ENCODE results near the gene STAC3.

The STAC3 gene

GRCh38 chr12:57230381-57231155, 20.4 kb downstream of the STAC3 start:
- peak overlapping the region; percentile 99 for H3K4me2 ChIP-seq
- no peak for TF ChIP-seq Cebpa-rat (IDR thresholded peaks at IDR 0.05)
- H3K4me3 ChIP-seq = peak overlapping the region; percentile 83
- peaks cover 46% of the 10 kb centered on the region for H3K36me3 ChIP-seq
- peaks cover 92% of the 10 kb centered on the region for H3K4me1 ChIP-seq
- no peaks in the 10 kb centered on the region for H3K9me3 ChIP-seq
- H3K27me3 ChIP-seq = peaks cover 55% of the 10 kb centered on the region
- H3K27ac ChIP-seq = peak overlapping the region; percentile 87
- H3K9ac ChIP-seq = peak overlapping the region; percentile 89
- H4K20me1 ChIP-seq = peaks cover 54% of the 10 kb centered on the region

DNA sequence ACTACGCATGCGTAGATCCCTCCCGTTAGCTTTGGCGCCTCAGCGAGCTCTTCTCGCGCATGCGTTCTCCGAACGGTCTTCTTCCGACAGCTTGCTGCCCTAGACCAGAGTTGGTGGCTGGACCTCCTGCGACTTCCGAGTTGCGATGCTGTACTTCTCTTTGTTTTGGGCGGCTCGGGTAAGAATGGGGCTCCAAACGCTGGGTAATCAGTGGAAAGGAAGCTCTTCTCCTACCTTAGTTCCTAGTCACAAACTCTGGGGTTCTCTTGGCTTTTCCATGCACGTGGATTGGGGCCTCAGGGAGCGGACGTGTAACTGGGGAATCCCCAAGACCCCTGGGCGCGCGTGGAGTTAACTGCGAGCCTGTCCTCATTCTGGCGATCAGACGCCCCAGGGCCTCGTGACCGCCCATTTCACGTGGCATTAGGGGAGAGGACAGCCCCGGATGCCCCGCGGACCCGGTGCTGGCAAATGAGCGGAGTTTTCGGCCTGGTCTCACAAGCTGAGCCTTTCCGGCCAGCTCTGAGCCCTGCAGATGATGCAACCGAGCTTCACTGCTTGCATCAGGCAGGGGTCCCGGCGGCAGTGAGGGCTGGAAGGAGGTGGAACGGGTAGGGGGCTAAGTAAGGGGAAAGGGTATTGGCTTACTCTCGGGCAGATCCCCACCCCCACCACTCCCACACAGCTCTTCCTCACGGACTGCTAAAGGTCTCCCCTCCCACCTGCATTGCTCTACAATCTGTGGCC, 21.2 kb downstream of the STAC3 start, which contains the start of gene SHMT2:
Gene SHMT2, plus strand, starts transcription at position 78 of the 747 bp plus-strand sequence. Its CDS starts 68 bp downstream, at position 146.
- Histone ChIP-seq H3K36me3 (peaks cover 39% of the 10 kb centered on the region), H3K27me3 (peaks cover 55% of the 10 kb centered on the region), H3K9me3 (no peaks in the 10 kb centered on the region), H3K4me3 (peak within 1 kb of the TSS; percentile 83), H3K27ac (peak within 1 kb of the TSS; percentile 87), H4K20me1 (peaks cover 47% of the 10 kb centered on the region), H3K4me2 (peak within 1 kb of the TSS; percentile 99), H3K9ac (peak within 1 kb of the TSS; percentile 89), H3K4me1 (peaks cover 92% of the 10 kb centered on the region)
- peak; percentile 33; the same call in 1 of the 2 replicates for TF ChIP-seq Cebpa-rat (IDR thresholded peaks at IDR 0.05)

- no peak for TF ChIP-seq Cebpa-rat (IDR thresholded peaks at IDR 0.05)
- Histone ChIP-seq H3K9ac (peak overlapping the region; percentile 89), H3K4me3 (peak overlapping the region; percentile 83), H3K27ac (peak overlapping the region; percentile 87; the same call in 1 of the 2 replicates), H3K27me3 (peaks cover 55% of the 10 kb centered on the region), H3K36me3 (peaks cover 33% of the 10 kb centered on the region), H3K9me3 (no peaks in the 10 kb centered on the region), H3K4me2 (peak overlapping the region; percentile 99), H4K20me1 (peaks cover 46% of the 10 kb centered on the region), H3K4me1 (peaks cover 92% of the 10 kb centered on the region)
These were observed 21.8 kb downstream of the STAC3 start for GRCh38 chr12:57229046-57229633.

- H4K20me1 ChIP-seq = peaks cover 46% of the 10 kb centered on the region
- peaks cover 55% of the 10 kb centered on the region for H3K27me3 ChIP-seq
- TF ChIP-seq Cebpa-rat (IDR thresholded peaks at IDR 0.05) = no peak
- H3K9ac ChIP-seq = 0 out of 2 replicates have a peak overlapping the region, but pooled peaks have one; percentile 56
- H3K36me3 ChIP-seq = peaks cover 17% of the 10 kb centered on the region
- H3K4me1 ChIP-seq = peaks cover 92% of the 10 kb centered on the region
- peak overlapping the region; percentile 61 for H3K4me3 ChIP-seq
- H3K4me2 ChIP-seq = peak overlapping the region; percentile 99
- H3K9me3 ChIP-seq = no peaks in the 10 kb centered on the region
- H3K27ac ChIP-seq = no peak overlapping the region
These were observed 23.5 kb downstream of the STAC3 start for GRCh38 chr12:57227315-57228115.

GRCh38 chr12:57226588-57227314, 24.2 kb downstream of the STAC3 start:
- peaks cover 46% of the 10 kb centered on the region for H4K20me1 ChIP-seq
- H3K27me3 ChIP-seq = peaks cover 56% of the 10 kb centered on the region
- no peaks in the 10 kb centered on the region for H3K9me3 ChIP-seq
- H3K4me3 ChIP-seq = peak overlapping the region; percentile 61
- H3K9ac ChIP-seq = 0 out of 2 replicates have a peak overlapping the region, but pooled peaks have one; percentile 56
- peak overlapping the region; percentile 99 for H3K4me2 ChIP-seq
- H3K27ac ChIP-seq = no peak overlapping the region
- TF ChIP-seq Cebpa-rat (IDR thresholded peaks at IDR 0.05) = no peak
- H3K36me3 ChIP-seq = peaks cover 9% of the 10 kb centered on the region
- peaks cover 84% of the 10 kb centered on the region for H3K4me1 ChIP-seq

DNA sequence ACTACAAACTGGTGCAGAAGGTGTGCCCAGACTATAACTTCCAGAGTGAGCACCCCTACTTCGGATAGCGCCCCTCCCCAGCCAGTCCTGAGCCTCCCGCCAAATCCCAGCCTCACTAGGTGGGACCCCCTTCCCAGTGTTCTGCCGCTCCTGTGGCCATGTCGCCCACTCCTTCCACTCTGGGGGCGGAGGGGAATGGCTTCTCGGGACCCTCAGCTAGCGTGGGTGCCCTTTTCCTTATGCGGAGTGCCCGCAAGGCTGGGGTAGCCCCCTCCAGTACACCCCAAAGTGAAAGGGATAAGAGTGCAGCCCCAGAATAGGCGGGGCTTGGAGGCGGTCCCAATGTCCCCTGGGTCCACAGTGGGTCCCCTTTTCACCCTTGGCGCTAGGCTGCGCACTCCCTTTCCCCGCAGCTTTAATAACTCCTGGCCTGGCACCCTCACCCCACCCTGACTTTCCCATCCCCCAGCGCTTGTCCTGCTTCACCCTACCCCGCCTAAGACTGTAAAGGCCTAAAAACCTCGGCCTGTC, 25.2 kb downstream of the STAC3 start:
- peaks cover 74% of the 10 kb centered on the region for H3K4me1 ChIP-seq
- no peak overlapping the region for H3K27ac ChIP-seq
- TF ChIP-seq Cebpa-rat (IDR thresholded peaks at IDR 0.05) = no peak
- no peaks in the 10 kb centered on the region for H3K36me3 ChIP-seq
- peaks cover 46% of the 10 kb centered on the region for H4K20me1 ChIP-seq
- no peak overlapping the region for H3K9ac ChIP-seq
- no peaks in the 10 kb centered on the region for H3K9me3 ChIP-seq
- peaks cover 66% of the 10 kb centered on the region for H3K27me3 ChIP-seq
- peak overlapping the region; percentile 99 for H3K4me2 ChIP-seq
- H3K4me3 ChIP-seq = peak overlapping the region; percentile 34; the same call in 1 of the 2 replicates

DNA sequence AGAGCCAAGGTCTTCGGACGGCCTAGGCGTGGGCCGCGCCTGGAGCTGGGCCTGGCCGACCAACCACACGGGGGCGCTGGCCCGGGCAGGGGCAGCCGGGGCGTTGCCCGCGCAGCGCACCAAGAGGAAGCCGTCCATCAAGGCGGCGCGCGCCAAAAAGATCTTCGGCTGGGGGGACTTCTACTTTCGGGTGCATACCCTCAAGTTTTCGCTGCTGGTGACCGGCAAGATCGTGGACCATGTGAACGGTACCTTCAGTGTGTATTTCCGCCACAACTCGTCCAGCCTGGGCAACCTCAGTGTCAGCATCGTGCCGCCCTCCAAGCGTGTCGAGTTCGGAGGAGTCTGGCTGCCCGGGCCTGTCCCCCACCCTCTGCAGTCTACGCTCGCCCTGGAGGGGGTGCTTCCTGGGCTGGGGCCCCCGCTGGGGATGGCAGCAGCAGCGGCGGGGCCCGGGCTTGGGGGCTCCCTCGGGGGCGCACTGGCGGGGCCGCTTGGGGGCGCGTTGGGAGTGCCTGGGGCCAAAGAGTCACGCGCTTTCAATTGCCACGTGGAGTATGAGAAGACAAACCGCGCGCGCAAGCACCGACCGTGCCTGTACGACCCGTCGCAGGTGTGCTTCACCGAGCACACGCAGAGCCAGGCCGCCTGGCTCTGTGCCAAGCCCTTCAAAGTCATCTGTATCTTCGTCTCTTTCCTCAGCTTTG, 25.9 kb downstream of the STAC3 start:
- Histone ChIP-seq H3K9ac (no peak overlapping the region), H3K4me2 (peak overlapping the region; percentile 99), H3K4me1 (peaks cover 68% of the 10 kb centered on the region), H3K36me3 (no peaks in the 10 kb centered on the region), H3K9me3 (no peaks in the 10 kb centered on the region), H3K4me3 (peak overlapping the region; percentile 34; the same call in 1 of the 2 replicates), H3K27ac (no peak overlapping the region), H4K20me1 (peaks cover 43% of the 10 kb centered on the region), H3K27me3 (peaks cover 72% of the 10 kb centered on the region)
- no peak for TF ChIP-seq Cebpa-rat (IDR thresholded peaks at IDR 0.05)
